Ascending aorta (tissue), 2 donors: ENCODE results near the gene C8G. TPM values are rescaled to one million over a fixed set of nuclear protein-coding genes. Genes with fewer than 3 reads are reported as not detected.

Experiments
- DNase-seq, 2 donors: peaks; one replicate each; pipeline ENCODE4 v3.0.0-alpha.2; 2019; ENCODE audit warnings: low spot score in 2 of 2
- H3K27ac ChIP-seq, 2 donors: fragments of 200-600 bp; sonication (generic); one replicate each; pipeline ENCODE4 v1.5.1; 2016 to 2017; ENCODE audit warnings: mild to moderate bottlenecking in 1 of 2
- H3K27me3 ChIP-seq: fragments of 200-600 bp; sonication (generic); one replicate; pipeline ENCODE4 v1.5.1; 2017
- H3K36me3 ChIP-seq, 2 donors: fragments of 200-600 bp; sonication (generic); one replicate each; pipeline ENCODE4 v1.5.1; 2016
- H3K4me1 ChIP-seq, 2 donors: fragments of 200-600 bp; sonication (generic); one replicate each; pipeline ENCODE4 v1.5.1; 2016 to 2017; ENCODE audit warnings: mild to moderate bottlenecking in 1 of 2
- H3K4me3 ChIP-seq, 2 donors: fragments of 200-600 bp; sonication (generic); one replicate each; pipeline ENCODE4 v1.5.1; 2016 to 2017; ENCODE audit warnings: mild to moderate bottlenecking in 1 of 2
- H3K9me3 ChIP-seq, 2 donors: fragments of 200-600 bp; sonication (generic); one replicate each; pipeline ENCODE4 v1.5.1; 2016
- CTCF ChIP-seq, 3 experiments: fragments of 200-600 bp in 2 of 3; fragments of 450-650 bp in 1 of 3; sonication (generic) in 2 of 3; IDR thresholded peaks; one replicate each; pipeline ENCODE4 v1.5.1; 2016 to 2019; ENCODE audit warnings: antibody characterized with exemption in 3 of 3, mild to moderate bottlenecking in 1 of 3, moderate library complexity in 1 of 3
- intact Hi-C: fragments of 100-400 bp; cut with DNase I; formaldehyde crosslinking; loops from one replicate; pipeline ENCODE4 v1.15.1; 2023
- total RNA-seq: library from RNA; depleted of rRNA; stranded (reverse); fragments of >200 nt; gene quantifications from one replicate; pipeline ENCODE4 v1.1.0, GENCODE V29; 2016

The C8G gene
- total RNA-seq, 1 donor from 2014 or later: 8.6 TPM

- no peak for DNase-seq
- Histone ChIP-seq H3K27me3 (no peaks in the 10 kb centered on the region), H3K4me1 (peaks cover 6 to 25% of the 10 kb centered on the region in 2 donors), H3K36me3 (peaks cover 7 to 9% of the 10 kb centered on the region in 2 donors), H3K27ac (peak overlapping the region in 1 of 2 donors; percentile 12), H3K9me3 (no peaks in the 10 kb centered on the region), H3K4me3 (no peak overlapping the region)
- intact Hi-C loops: no loop called here
- no peak for TF ChIP-seq CTCF (IDR thresholded peaks at IDR 0.05)
These were observed 2.2 kb downstream of the C8G start for GRCh38 chr9:136947028-136947891.

- peaks cover 5 to 19% of the 10 kb centered on the region in 2 donors for H3K4me1 ChIP-seq
- H3K9me3 ChIP-seq: no peaks in the 10 kb centered on the region
- intact Hi-C loops: loop anchor here (2.0 kb wide), 1 partner anchor 81 kb away; the partner anchor contains the start of gene ABCA2
- peak overlapping the region in 1 of 2 donors; percentile 12 for H3K27ac ChIP-seq
- no peak overlapping the region for H3K4me3 ChIP-seq
- peaks cover 0 to 1% of the 10 kb centered on the region in 2 donors for H3K36me3 ChIP-seq
- H3K27me3 ChIP-seq: no peaks in the 10 kb centered on the region
- no peak for DNase-seq
- TF ChIP-seq CTCF (IDR thresholded peaks at IDR 0.05): peak in 1 of 3 experiments; percentile 52
These were observed 3.0 kb downstream of the C8G start for GRCh38 chr9:136947955-136948510.

GRCh38 chr9:136949239-136949816 lies 4.3 kb downstream of the C8G start:
- peak overlapping the region; percentile 62 to 83 for H3K4me3 ChIP-seq
- DNase-seq: no peak
- H3K27me3 ChIP-seq: no peaks in the 10 kb centered on the region
- H3K27ac ChIP-seq: peak overlapping the region; percentile 81 to 88
- peaks cover 0 to 12% of the 10 kb centered on the region in 2 donors for H3K4me1 ChIP-seq
- no peaks in the 10 kb centered on the region for H3K9me3 ChIP-seq
- H3K36me3 ChIP-seq: no peaks in the 10 kb centered on the region
- intact Hi-C loops: loop anchor here (2.0 kb wide), 1 partner anchor 79 kb away; the partner anchor contains the start of gene ABCA2
- TF ChIP-seq CTCF (IDR thresholded peaks at IDR 0.05): no peak

GRCh38 chr9:136949817-136950655 lies 5.0 kb downstream of the C8G start:
- TF ChIP-seq CTCF (IDR thresholded peaks at IDR 0.05): peak in 2 of 3 experiments; percentile 10 to 25
- intact Hi-C loops: loop anchor here (2.0 kb wide), 2 partner anchors 79 to 159 kb away; partner anchors contain the start of genes ABCA2 and TMEM141
- H3K4me1 ChIP-seq: peaks cover 0 to 12% of the 10 kb centered on the region in 2 donors
- peak overlapping the region; percentile 62 to 83 for H3K4me3 ChIP-seq
- no peaks in the 10 kb centered on the region for H3K27me3 ChIP-seq
- H3K36me3 ChIP-seq: no peaks in the 10 kb centered on the region
- H3K27ac ChIP-seq: peak overlapping the region; percentile 81 to 88
- H3K9me3 ChIP-seq: no peaks in the 10 kb centered on the region
- peak; percentile 88 to 96 for DNase-seq
